Activated CD4-positive, alpha-beta T cell treated with anti-CD3 and anti-CD28 coated beads, Interleukin-2, amount 50 U/mL, for 1 hour (primary cell): ENCODE results near the gene PPP1R2B.

ENCODE experiments used
- DNase-seq: peaks from one replicate; pipeline ENCODE4 v3.0.0-alpha.2; 2020

Gene PPP1R2B

DNA sequence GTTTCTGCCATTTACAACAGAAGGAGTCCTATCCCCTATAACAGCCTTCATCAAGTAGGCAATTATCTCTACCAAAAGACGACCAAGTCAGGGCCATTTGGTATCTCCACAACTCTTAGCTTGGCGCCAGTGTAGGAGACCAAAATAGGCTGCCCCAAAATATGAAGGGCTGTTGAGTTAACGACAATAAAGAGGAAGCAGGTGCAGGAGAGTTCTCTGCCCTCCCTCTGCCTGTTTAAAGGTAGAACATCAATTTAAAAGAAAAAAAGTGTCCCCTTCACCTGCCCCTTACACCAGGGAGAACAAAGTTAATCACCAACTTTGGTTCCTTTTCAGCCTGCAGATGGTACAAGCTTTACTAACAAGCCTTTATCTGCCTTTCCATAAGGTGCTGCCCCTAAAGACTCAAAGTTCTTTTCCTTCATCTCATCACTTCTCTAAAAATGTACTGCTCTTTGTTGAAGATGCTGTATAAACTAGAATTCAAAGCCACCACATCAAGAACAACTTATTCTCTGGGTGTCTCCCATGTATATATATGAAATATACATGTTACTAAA is 33.3 kb downstream of the PPP1R2B start:
- no peak for DNase-seq

DNA sequence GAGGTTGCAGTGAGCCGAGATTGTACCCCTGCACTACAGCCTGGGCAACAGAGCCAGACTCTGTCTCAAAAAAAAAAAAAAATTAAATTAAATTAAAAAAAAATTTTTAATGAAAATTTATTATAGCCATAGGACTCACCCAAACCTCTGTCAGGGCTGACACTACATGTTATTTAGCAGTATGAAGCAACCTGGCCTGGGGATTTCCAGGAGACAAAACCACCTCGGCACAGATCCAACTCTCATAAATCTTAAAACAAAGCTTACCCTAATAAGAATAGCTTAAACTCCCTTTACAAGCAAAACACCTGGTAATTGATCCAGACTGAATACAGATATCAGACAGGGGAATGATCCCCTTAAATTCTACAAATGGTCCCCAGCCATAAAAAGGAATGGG is 38.4 kb downstream of the PPP1R2B start:
- DNase-seq: no peak

DNA sequence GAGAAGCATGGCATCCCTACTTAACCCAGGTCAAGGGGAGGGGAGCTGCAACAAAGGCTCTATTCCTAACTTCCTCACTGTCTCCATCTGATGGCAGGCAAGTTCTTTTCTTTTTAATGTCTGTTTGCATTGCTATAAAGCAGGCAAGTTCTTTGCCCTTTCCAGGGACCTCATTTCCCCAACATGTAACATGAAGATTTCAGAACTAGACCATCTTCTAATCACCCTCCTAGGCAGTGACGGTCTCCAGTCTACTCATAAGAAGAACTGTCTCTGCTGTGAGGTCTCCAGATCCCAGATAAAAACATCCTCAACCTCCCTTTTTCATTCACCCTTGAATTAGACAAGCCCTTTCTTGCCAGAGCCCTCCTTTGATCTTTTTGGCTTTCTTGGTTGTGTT is 42.1 kb downstream of the PPP1R2B start:
- no peak for DNase-seq

DNA sequence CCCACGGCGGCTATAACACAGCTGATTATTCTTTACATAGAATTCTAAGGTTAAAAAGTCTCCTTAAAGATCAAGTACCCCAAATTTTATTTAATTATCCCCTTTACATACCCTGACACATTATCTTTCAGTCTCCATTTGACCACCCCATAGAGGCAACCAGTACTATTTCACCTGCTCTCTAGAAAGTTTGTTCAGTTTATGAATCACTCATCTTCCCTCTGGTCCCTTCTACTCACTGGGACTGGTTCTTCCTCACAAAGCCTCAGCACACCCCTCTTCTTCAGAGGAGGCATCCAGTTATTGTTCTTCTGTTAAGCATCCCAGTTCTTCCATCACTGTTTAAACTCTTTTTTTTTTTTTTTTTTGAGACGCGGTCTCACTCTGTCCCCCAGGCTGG is 42.8 kb downstream of the PPP1R2B start:
- no peak for DNase-seq

DNA sequence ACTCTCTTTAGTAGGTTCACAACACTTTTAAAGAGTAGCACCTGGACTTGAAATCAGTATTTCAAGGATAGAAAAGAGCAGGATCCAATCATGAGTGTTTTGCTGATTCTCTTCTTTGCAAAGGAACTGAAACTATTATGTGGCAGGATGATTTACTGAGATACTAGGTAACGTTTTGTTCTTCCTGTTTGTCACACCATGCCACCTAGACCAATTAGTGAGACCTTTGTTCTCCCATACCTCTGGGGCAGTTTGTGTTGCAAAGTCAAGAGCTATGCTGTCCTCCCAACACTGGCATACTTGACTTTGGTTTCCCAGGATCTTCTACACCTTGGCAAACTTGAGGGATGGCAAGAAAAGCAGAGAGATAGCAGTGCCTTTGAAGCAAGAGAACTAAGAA is 43.4 kb downstream of the PPP1R2B start:
- no peak for DNase-seq

DNA sequence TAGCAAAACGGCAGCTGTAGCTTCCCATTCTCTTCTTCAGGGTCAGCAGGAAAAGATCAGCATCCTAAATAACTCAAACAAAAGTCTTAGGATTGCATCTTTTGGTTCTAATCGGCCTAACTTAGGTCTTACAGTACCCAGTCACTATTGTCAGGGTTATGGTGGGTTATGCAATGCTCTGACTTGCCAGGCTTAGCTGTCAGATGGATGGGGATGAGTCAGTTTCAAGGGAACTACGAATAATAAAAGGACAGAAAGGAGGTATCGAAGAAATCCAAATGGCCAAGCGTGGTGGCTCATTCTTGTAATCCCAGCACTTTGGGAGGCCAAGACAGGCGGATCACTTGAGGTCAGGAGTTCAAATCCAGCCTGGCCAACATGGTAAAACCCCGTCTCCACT is 46.5 kb downstream of the PPP1R2B start:
- DNase-seq: no peak
